Brain microvascular endothelial cell (primary cell): ENCODE data around the gene TSPAN16.
"Not testable (repeated sequence)": the region's sequence is repeated elsewhere in the genome, so short reads cannot be mapped to it uniquely, and the experiment has no call there.

ENCODE experiments used
- DNase-seq: peaks from one replicate; pipeline ENCODE4 v3.0.0-alpha.2; 2020
- H3K27ac ChIP-seq: fragments of 250-450 bp; sonication (Bioruptor Pico); 2 replicates; pipeline ENCODE4 v1.5.1; 2020; ENCODE audit warnings: mild to moderate bottlenecking, moderate library complexity
- H3K27me3 ChIP-seq: fragments of 250-450 bp; sonication (Bioruptor Pico); replicated peaks from 2 replicates; pipeline ENCODE4 v1.5.1; 2020; ENCODE audit warnings: mild to moderate bottlenecking
- H3K36me3 ChIP-seq: fragments of 250-450 bp; sonication (Bioruptor Pico); replicated peaks from 2 replicates; pipeline ENCODE4 v1.5.1; 2020; ENCODE audit warnings: mild to moderate bottlenecking
- H3K4me3 ChIP-seq: 2 replicates; pipeline ENCODE4 v1.5.1; 2011; ENCODE audit warnings: low read depth, mild to moderate bottlenecking, control low read depth, low read length, moderate library complexity
- CTCF ChIP-seq: IDR thresholded peaks from 2 replicates; pipeline ENCODE4 v1.5.1; 2011; ENCODE audit warnings: low read depth, mild to moderate bottlenecking, moderate library complexity, low read length, control low read depth, inconsistent platforms; ENCODE audit errors: missing control alignments
- in situ Hi-C: cut with HindIII; loops from 2 replicates; pipeline ENCODE4 v1.10.0; 2017; ENCODE audit warnings: low sequenced_read_pairs, low pct_ligation_motif_present

TSPAN16 gene

GRCh38 chr19:11338569-11339253 lies 42.8 kb downstream of the TSPAN16 start:
- in situ Hi-C loops, result no loop called here
- H3K27me3 ChIP-seq, result no peaks in the 10 kb centered on the region
- H3K27ac ChIP-seq, result no peak overlapping the region
- H3K4me3 ChIP-seq, result no peak overlapping the region
- no peak for TF ChIP-seq CTCF
- no peaks in the 10 kb centered on the region for H3K36me3 ChIP-seq
- DNase-seq, result no peak

- Histone ChIP-seq H3K4me3 (peak within 1 kb of the TSS; percentile 33), H3K27ac (no peak within 1 kb of the TSS), H3K27me3 (no peaks in the 10 kb centered on the region), H3K36me3 (no peaks in the 10 kb centered on the region)
- DNase-seq, result peak; percentile 66
- in situ Hi-C loops, result no loop called here
- no peak for TF ChIP-seq CTCF
Measured at GRCh38 chr19:11339254-11340098, 43.5 kb downstream of the TSPAN16 start, which contains the start of gene RAB3D. Gene RAB3D, minus strand, starts transcription at chr19:11339657. Its CDS starts 2,258 bp downstream, at chr19:11337399.

GRCh38 chr19:11340099-11340467 lies 44.1 kb downstream of the TSPAN16 start:
- not testable (repeated sequence) for H3K4me3 ChIP-seq, H3K27ac ChIP-seq

GRCh38 chr19:11342429-11342828 lies 46.5 kb downstream of the TSPAN16 start:
- Histone ChIP-seq H3K36me3 (no peaks in the 10 kb centered on the region), H3K27me3 (no peaks in the 10 kb centered on the region), H3K4me3 (no peak overlapping the region), H3K27ac (no peak overlapping the region)
- TF ChIP-seq CTCF, result no peak
- no peak for DNase-seq
- in situ Hi-C loops, result no loop called here

More at GRCh38 chr19:11340099-11340467, 44.1 kb downstream of the TSPAN16 start:
- H3K36me3 ChIP-seq, H3K27me3 ChIP-seq, DNase-seq, in situ Hi-C loops: not testable (repeated sequence)

- H3K36me3 ChIP-seq, result no peaks in the 10 kb centered on the region
- H3K27me3 ChIP-seq, result no peaks in the 10 kb centered on the region
- no peak for DNase-seq
- H3K27ac ChIP-seq, result no peak overlapping the region
- in situ Hi-C loops, result no loop called here
- no peak for TF ChIP-seq CTCF
- peak overlapping the region; percentile 82 for H3K4me3 ChIP-seq
Measured at GRCh38 chr19:11345122-11345803, 49.3 kb downstream of the TSPAN16 start.
